Nephron (organoid): Measurements from ENCODE around the gene SAC3D1.

Source experiments
- H3K27ac Mint-ChIP-seq, 3 experiments: 2 replicates each; pipeline ENCODE4 v1.8.0; 2020; ENCODE audit warnings: mixed read lengths in 3 of 3, mild to moderate bottlenecking in 2 of 3, moderate library complexity in 1 of 3
- H3K27me3 Mint-ChIP-seq: 2 replicates; pipeline ENCODE4 v1.8.0; 2021; ENCODE audit warnings: low read depth, mild to moderate bottlenecking, moderate library complexity, mixed read lengths
- H3K36me3 Mint-ChIP-seq: 2 replicates; pipeline ENCODE4 v1.8.0; 2020; ENCODE audit warnings: low read depth, mixed read lengths
- H3K4me1 Mint-ChIP-seq: 2 replicates; pipeline ENCODE4 v1.8.0; 2020; ENCODE audit warnings: mixed read lengths
- H3K4me3 Mint-ChIP-seq, 3 experiments: 2 replicates each; pipeline ENCODE4 v1.8.0; 2020; ENCODE audit warnings: mild to moderate bottlenecking in 3 of 3, mixed read lengths in 3 of 3, moderate library complexity in 2 of 3
- H3K9me3 Mint-ChIP-seq: 2 replicates; pipeline ENCODE4 v1.8.0; 2020; ENCODE audit warnings: mixed read lengths
- TF ChIP-seq, protein P1 (sequence below), 3 experiments: fragments of 200-600 bp; sonication (generic); IDR thresholded peaks; one replicate each; pipeline ENCODE4 v1.5.0; 2021; ENCODE audit warnings: antibody characterized with exemption in 3 of 3; ENCODE audit not compliant: unreplicated experiment in 3 of 3

Gene SAC3D1

DNA sequence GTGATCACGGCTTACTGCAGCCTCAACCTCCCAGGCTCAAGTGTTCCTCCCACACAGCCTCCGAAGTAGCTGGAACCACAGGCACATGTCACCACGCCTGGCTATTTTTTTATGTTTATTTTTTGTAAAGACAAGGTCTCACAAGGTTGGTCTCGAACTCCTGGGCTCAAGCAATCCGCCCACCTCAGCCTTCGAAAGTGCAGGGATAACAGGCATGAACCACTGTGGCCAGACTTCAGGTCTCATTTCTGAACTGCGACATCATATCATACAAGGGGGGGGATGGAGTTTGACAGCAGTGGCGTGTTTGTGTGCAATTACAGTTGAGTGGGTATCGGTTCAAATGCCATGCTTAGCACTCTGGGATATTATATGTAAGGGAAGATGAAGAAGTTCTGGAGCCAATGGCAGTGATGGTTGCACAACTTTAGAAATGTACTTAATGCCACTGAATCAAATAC lies 10.4 kb downstream of the SAC3D1 start:
- H3K9me3 Mint-ChIP-seq = no peaks in the 10 kb centered on the region
- TF ChIP-seq, protein P1, sequence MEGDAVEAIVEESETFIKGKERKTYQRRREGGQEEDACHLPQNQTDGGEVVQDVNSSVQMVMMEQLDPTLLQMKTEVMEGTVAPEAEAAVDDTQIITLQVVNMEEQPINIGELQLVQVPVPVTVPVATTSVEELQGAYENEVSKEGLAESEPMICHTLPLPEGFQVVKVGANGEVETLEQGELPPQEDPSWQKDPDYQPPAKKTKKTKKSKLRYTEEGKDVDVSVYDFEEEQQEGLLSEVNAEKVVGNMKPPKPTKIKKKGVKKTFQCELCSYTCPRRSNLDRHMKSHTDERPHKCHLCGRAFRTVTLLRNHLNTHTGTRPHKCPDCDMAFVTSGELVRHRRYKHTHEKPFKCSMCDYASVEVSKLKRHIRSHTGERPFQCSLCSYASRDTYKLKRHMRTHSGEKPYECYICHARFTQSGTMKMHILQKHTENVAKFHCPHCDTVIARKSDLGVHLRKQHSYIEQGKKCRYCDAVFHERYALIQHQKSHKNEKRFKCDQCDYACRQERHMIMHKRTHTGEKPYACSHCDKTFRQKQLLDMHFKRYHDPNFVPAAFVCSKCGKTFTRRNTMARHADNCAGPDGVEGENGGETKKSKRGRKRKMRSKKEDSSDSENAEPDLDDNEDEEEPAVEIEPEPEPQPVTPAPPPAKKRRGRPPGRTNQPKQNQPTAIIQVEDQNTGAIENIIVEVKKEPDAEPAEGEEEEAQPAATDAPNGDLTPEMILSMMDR (IDR thresholded peaks at IDR 0.05; ENCODE audit: unreplicated experiment in 3 of 3) = no peak
- H3K36me3 Mint-ChIP-seq = no peaks in the 10 kb centered on the region
- no peaks in the 10 kb centered on the region for H3K4me1 Mint-ChIP-seq
- H3K27ac Mint-ChIP-seq = no peak overlapping the region
- H3K4me3 Mint-ChIP-seq = no peak overlapping the region
- peaks cover 3% of the 10 kb centered on the region for H3K27me3 Mint-ChIP-seq

DNA sequence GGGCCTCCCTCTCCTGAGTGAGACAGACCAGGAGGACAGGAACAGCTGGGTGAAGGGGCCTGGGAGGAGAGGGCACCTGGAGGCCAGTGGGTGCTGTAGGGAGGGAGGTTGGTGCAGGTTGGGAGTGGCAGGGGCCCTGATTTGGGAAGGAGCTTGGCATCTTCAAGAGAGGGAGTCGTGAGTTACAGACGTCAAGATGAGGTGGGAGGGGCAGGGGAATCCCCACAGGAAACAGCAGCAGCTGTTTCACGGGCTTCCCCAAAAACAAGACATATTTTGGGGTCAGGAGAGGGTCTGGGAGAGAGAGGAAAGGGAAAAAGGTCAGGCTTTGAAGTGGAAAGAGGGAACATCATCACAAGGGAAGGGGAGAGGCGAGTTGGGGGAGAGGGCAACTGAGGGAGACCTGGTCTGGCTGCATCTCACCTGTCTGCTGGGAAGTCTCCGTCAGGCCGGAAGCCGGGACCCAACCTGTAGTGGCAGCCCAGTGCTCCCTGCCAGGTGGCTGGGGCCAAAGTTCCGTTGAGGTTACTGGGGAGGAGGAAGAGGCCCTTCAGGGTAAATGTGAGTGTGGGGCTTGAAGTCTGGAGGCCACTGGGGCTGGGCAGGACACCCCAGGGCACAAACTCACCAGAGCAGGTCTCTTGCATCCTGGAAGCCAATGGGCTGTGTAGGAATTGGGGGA lies 13.0 kb downstream of the SAC3D1 start:
- Mint-ChIP-seq H3K36me3 (no peaks in the 10 kb centered on the region), H3K27ac (no peak overlapping the region), H3K4me1 (no peaks in the 10 kb centered on the region), H3K27me3 (peaks cover 6% of the 10 kb centered on the region), H3K9me3 (no peaks in the 10 kb centered on the region), H3K4me3 (no peak overlapping the region)
- TF ChIP-seq, protein P1 (IDR thresholded peaks at IDR 0.05; ENCODE audit: unreplicated experiment in 3 of 3) = no peak

DNA sequence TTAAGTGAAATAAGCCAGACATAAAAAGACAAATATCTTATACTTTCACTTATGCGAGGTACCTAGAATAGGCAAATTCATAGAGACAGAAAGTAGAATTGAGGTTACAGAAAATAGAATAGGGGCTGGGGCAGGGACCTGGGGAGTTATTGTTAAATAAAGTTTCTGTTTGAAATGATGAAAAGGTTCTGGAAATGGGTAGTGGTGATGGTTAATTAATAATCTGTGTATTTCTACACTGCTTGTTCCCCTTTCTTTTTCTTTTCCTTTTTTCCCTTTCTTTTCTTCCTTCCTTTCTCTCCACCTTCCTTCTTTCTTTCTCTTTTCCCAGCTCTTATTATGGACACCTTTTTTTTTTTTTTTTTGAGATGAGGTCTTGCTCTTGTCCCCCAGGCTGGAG lies 14.5 kb downstream of the SAC3D1 start:
- H3K4me1 Mint-ChIP-seq = no peaks in the 10 kb centered on the region
- no peak overlapping the region for H3K27ac Mint-ChIP-seq
- H3K36me3 Mint-ChIP-seq = no peaks in the 10 kb centered on the region
- TF ChIP-seq, protein P1 (IDR thresholded peaks at IDR 0.05; ENCODE audit: unreplicated experiment in 3 of 3) = no peak
- H3K9me3 Mint-ChIP-seq = no peaks in the 10 kb centered on the region
- H3K4me3 Mint-ChIP-seq = no peak overlapping the region
- peaks cover 6% of the 10 kb centered on the region for H3K27me3 Mint-ChIP-seq

DNA sequence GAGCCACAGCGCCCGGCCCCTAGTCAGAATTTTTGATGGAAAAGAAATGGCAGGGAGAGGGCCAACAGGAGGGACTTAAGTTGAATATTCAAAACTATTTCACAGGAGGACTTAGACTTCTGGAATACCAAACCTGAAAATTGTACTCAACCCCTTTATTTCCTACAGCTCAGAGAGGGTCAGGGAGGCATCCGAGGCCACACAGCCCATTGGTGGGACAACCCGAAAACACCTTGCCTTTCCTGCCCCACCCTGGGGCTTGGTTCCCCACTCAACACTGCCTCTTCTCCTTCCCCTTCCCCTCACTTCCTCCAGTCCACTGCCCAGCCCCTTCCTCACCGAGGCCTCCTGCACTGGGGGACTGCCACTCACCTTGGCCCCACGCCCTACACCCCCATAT lies 16.0 kb downstream of the SAC3D1 start:
- peaks cover 6% of the 10 kb centered on the region for H3K27me3 Mint-ChIP-seq
- H3K4me3 Mint-ChIP-seq = no peak overlapping the region
- no peaks in the 10 kb centered on the region for H3K9me3 Mint-ChIP-seq
- TF ChIP-seq, protein P1 (IDR thresholded peaks at IDR 0.05; ENCODE audit: unreplicated experiment in 3 of 3) = no peak
- no peak overlapping the region for H3K27ac Mint-ChIP-seq
- no peaks in the 10 kb centered on the region for H3K36me3 Mint-ChIP-seq
- no peaks in the 10 kb centered on the region for H3K4me1 Mint-ChIP-seq

DNA sequence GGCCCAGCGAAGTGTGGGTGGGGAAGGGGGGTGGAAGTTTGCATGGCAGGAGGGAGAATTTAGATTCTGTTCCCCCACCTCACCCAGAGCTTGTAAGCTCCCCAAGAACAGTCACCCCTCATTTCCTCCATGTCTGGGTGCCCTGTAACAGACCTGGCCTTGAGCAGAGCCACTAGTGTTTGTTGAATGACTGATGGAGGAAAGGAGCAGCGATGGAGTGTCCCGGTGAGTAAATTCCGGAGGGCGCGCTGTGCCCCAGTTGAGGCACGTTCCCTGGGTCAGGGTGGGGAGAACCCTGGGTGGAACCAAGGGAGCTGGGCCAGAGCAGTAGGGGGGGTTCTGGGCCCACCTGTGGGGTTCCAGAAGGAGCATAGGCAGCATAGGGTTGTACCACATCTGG lies 16.5 kb downstream of the SAC3D1 start:
- Mint-ChIP-seq H3K4me1 (no peaks in the 10 kb centered on the region), H3K36me3 (no peaks in the 10 kb centered on the region), H3K9me3 (no peaks in the 10 kb centered on the region), H3K27me3 (peaks cover 6% of the 10 kb centered on the region), H3K27ac (no peak overlapping the region), H3K4me3 (no peak overlapping the region)
- TF ChIP-seq, protein P1 (IDR thresholded peaks at IDR 0.05; ENCODE audit: unreplicated experiment in 3 of 3) = no peak

DNA sequence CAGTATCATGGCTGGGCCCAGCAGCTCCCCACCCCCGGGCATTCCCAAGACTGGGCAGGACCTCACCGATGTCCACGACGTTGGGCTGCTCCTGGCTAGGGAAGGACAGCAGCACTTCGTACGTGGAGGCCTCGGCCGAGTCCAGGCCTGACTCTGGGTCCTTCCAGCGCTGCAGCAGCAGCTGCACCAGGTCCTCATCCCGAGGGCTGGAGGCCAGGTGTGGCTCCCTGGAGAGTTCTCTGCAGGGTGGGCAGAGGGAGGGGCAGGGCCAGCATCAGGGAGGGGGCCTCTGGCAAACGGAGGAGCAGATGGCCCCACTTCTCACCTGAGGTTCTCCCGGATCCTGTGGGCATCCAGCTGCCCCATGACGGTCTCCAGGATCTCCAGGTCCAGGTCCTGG lies 17.0 kb downstream of the SAC3D1 start:
- H3K36me3 Mint-ChIP-seq = no peaks in the 10 kb centered on the region
- H3K4me3 Mint-ChIP-seq = no peak overlapping the region
- H3K27me3 Mint-ChIP-seq = peaks cover 6% of the 10 kb centered on the region
- H3K4me1 Mint-ChIP-seq = no peaks in the 10 kb centered on the region
- TF ChIP-seq, protein P1 (IDR thresholded peaks at IDR 0.05; ENCODE audit: unreplicated experiment in 3 of 3) = no peak
- H3K27ac Mint-ChIP-seq = no peak overlapping the region
- H3K9me3 Mint-ChIP-seq = no peaks in the 10 kb centered on the region
